Measurements from ENCODE around the gene RBM23. TPM values are rescaled to one million over a fixed set of nuclear protein-coding genes. Genes with fewer than 3 reads are reported as not detected.

RBM23 gene
- total RNA-seq, 1 experiment from 2014 or later = 79.1 TPM

DNA sequence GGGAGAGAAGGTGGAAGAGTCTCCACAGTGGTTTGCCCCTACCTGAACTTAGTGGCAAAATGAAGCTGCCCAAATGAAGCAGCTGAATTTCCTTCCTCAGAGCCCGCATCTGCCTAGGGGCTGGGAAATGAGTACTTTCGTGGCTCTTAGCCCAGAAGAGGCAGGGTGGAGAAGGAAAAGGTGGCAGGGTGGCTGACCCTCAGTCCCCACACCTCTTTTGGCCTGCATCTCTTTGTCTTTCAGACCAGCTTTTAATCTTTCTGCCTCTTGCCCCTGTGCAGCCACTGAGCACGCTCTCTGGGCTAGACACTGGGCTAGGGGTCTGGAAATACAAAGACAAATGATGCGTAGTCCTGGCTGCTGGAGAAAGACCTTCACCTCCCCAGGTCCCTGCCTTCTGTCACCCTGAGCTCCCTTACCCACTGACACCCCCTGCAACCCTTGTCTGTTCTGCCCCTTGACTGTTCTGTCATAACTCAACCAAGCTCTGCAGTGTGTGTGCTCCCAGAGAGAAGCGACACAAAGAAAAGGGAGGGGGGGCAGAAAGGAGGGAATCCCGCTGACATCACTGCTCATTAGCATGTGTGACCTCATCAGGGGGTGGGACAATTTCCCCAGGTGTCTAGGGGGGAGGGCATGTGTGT, 36.3 kb downstream of the RBM23 start:
- no peaks in the 10 kb centered on the region for H3K9me2 ChIP-seq (replicated peaks; ENCODE audit: insufficient read depth, low read length)
- H4K20me1 ChIP-seq (ENCODE audit: insufficient read depth, low read depth, low read length) = peaks cover 15% of the 10 kb centered on the region; the same call in 1 of the 2 replicates
- DNase-seq = peak; percentile 79
- no peak overlapping the region for H3K4me2 ChIP-seq (ENCODE audit: low read depth, low read length, poor library complexity, severe bottlenecking)
- H3K9ac ChIP-seq (ENCODE audit: low read length) = peak overlapping the region; percentile 10; the same call in 1 of the 2 replicates
- no peak overlapping the region for H3K4me3 ChIP-seq (ENCODE audit: low read length)
- H3K27ac ChIP-seq (ENCODE audit: low read length) = no peak overlapping the region
- H3K36me3 ChIP-seq (ENCODE audit: insufficient read depth, low read length) = peaks cover 5% of the 10 kb centered on the region; the same call in 1 of the 2 replicates
- peaks cover 51% of the 10 kb centered on the region for H3K4me1 ChIP-seq (ENCODE audit: low read length)
- H3K9me3 ChIP-seq (ENCODE audit: low read length) = no peaks in the 10 kb centered on the region
- H3K27me3 ChIP-seq (ENCODE audit: low read length) = peaks cover 4% of the 10 kb centered on the region; the same call in 1 of the 2 replicates
- H2AFZ ChIP-seq (ENCODE audit: low read length) = no peak overlapping the region
- no peaks in the 10 kb centered on the region for H3K79me2 ChIP-seq (ENCODE audit: low read length)

DNA sequence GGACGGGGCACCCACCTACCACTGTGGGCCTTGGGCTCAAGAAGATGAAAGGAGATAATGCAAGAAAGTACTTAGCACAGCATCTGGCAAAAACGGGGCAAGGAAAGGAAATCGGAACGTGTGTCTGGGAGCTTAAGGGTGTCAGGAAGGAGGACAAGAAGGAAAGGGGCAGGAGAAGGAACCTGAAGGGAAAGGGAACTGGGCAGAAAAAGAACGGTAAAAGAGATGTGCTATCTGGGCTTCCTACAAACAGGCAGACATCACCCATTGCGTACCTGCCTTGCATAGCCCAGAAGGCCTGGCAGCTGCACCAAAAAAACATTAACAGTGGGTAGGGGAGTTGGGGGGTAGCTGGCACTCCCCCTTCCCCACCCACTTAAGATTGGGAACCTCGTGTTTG, 36.9 kb downstream of the RBM23 start:
- H3K27me3 ChIP-seq (ENCODE audit: low read length) = peaks cover 4% of the 10 kb centered on the region; the same call in 1 of the 2 replicates
- peaks cover 5% of the 10 kb centered on the region; the same call in 1 of the 2 replicates for H3K36me3 ChIP-seq (ENCODE audit: insufficient read depth, low read length)
- peaks cover 45% of the 10 kb centered on the region for H3K4me1 ChIP-seq (ENCODE audit: low read length)
- DNase-seq = no peak
- no peak overlapping the region for H2AFZ ChIP-seq (ENCODE audit: low read length)
- no peak overlapping the region for H3K9ac ChIP-seq (ENCODE audit: low read length)
- peaks cover 15% of the 10 kb centered on the region; the same call in 1 of the 2 replicates for H4K20me1 ChIP-seq (ENCODE audit: insufficient read depth, low read depth, low read length)
- H3K4me2 ChIP-seq (ENCODE audit: low read depth, low read length, poor library complexity, severe bottlenecking) = no peak overlapping the region
- no peak overlapping the region for H3K4me3 ChIP-seq (ENCODE audit: low read length)
- H3K9me2 ChIP-seq (replicated peaks; ENCODE audit: insufficient read depth, low read length) = no peaks in the 10 kb centered on the region
- no peak overlapping the region for H3K27ac ChIP-seq (ENCODE audit: low read length)
- H3K79me2 ChIP-seq (ENCODE audit: low read length) = no peaks in the 10 kb centered on the region
- no peaks in the 10 kb centered on the region for H3K9me3 ChIP-seq (ENCODE audit: low read length)

DNA sequence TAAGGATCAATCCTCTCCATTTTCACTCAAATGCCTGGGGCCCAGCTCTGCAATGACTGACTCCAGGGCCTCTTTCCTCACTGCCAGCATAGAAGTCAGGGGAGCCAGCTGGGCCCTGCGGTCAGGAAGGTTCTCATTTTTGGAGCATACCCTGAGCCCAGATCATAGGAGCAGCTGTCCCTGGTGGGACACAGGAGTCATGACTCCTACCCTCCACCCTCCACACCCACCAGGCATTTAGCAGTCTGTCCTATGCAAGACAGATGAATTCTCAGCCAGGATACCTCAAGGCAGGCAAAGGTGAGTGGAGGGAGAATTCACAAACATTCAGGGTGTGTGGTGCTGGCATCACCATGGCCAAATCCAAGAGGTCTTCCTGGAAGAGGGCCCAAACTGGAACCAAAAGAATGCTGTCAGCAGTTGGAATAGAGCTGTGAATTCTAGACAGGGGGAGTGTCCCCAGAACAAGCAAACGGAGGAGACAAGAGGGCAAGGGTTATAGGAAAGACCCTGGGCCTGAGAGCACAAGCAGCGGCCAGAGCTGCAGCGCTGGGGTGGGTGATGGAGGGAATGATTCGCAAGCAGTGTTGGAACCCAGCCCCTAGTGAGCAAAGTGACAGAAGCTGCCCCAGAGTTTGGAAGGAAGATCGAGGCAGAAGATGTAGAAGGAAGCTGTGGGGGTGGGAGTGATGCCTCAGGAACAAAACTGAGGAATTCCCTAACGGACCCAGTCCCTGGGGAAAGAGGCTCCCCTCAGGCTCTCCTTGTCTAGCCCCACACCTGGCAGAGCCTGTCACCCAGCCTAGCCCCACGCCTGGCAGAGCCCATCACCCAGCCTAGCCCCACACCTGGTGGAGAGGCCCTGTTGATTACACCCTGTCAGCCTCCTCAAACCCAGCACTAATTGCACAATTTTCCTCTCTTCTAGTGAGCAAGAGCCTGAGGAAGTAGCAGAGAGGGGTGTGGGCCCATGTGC, 40.4 kb downstream of the RBM23 start:
- H3K9me2 ChIP-seq (replicated peaks; ENCODE audit: insufficient read depth, low read length) = no peaks in the 10 kb centered on the region
- no peak overlapping the region for H3K9ac ChIP-seq (ENCODE audit: low read length)
- H3K79me2 ChIP-seq (ENCODE audit: low read length) = no peaks in the 10 kb centered on the region
- no peak for DNase-seq
- H3K9me3 ChIP-seq (ENCODE audit: low read length) = no peaks in the 10 kb centered on the region
- H4K20me1 ChIP-seq (ENCODE audit: insufficient read depth, low read depth, low read length) = peaks cover 10% of the 10 kb centered on the region; the same call in 1 of the 2 replicates
- peaks cover 10% of the 10 kb centered on the region; the same call in 1 of the 2 replicates for H3K36me3 ChIP-seq (ENCODE audit: insufficient read depth, low read length)
- no peak overlapping the region for H2AFZ ChIP-seq (ENCODE audit: low read length)
- H3K4me1 ChIP-seq (ENCODE audit: low read length) = peaks cover 11% of the 10 kb centered on the region
- no peak overlapping the region for H3K27ac ChIP-seq (ENCODE audit: low read length)
- no peak overlapping the region for H3K4me2 ChIP-seq (ENCODE audit: low read depth, low read length, poor library complexity, severe bottlenecking)
- H3K27me3 ChIP-seq (ENCODE audit: low read length) = no peaks in the 10 kb centered on the region
- H3K4me3 ChIP-seq (ENCODE audit: low read length) = no peak overlapping the region

GRCh38 chr14:22877000-22877501, 41.9 kb downstream of the RBM23 start:
- H3K36me3 ChIP-seq (ENCODE audit: insufficient read depth, low read length) = peaks cover 10% of the 10 kb centered on the region; the same call in 1 of the 2 replicates
- no peak for DNase-seq

DNA sequence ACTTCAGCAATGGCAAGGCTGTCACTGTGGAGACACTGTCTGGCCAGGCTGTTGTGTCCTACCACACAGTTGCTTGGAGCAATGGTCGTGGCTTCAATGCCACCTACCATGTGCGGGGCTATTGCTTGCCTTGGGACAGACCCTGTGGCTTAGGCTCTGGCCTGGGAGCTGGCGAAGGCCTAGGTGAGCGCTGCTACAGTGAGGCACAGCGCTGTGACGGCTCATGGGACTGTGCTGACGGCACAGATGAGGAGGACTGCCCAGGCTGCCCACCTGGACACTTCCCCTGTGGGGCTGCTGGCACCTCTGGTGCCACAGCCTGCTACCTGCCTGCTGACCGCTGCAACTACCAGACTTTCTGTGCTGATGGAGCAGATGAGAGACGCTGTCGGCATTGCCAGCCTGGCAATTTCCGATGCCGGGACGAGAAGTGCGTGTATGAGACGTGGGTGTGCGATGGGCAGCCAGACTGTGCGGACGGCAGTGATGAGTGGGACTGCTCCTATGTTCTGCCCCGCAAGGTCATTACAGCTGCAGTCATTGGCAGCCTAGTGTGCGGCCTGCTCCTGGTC, 43.1 kb downstream of the RBM23 start:
- Histone ChIP-seq H3K79me2 (ENCODE audit: low read length) (peaks cover 8% of the 10 kb centered on the region), H4K20me1 (ENCODE audit: insufficient read depth, low read depth, low read length) (peaks cover 5% of the 10 kb centered on the region), H3K9me2 (replicated peaks; ENCODE audit: insufficient read depth, low read length) (no peaks in the 10 kb centered on the region), H3K9ac (ENCODE audit: low read length) (no peak overlapping the region), H2AFZ (ENCODE audit: low read length) (no peak overlapping the region), H3K36me3 (ENCODE audit: insufficient read depth, low read length) (peaks cover 10% of the 10 kb centered on the region; the same call in 1 of the 2 replicates), H3K27me3 (ENCODE audit: low read length) (no peaks in the 10 kb centered on the region), H3K27ac (ENCODE audit: low read length) (no peak overlapping the region), H3K4me3 (ENCODE audit: low read length) (no peak overlapping the region), H3K4me1 (ENCODE audit: low read length) (peaks cover 14% of the 10 kb centered on the region), H3K4me2 (ENCODE audit: low read depth, low read length, poor library complexity, severe bottlenecking) (no peak overlapping the region), H3K9me3 (ENCODE audit: low read length) (no peaks in the 10 kb centered on the region)
- no peak for DNase-seq

More at GRCh38 chr14:22877000-22877501, 41.9 kb downstream of the RBM23 start:
- Histone ChIP-seq H3K4me3 (ENCODE audit: low read length) (no peak overlapping the region), H3K79me2 (ENCODE audit: low read length) (peaks cover 8% of the 10 kb centered on the region), H3K27ac (ENCODE audit: low read length) (no peak overlapping the region), H3K9me3 (ENCODE audit: low read length) (no peaks in the 10 kb centered on the region), H3K27me3 (ENCODE audit: low read length) (no peaks in the 10 kb centered on the region), H3K4me2 (ENCODE audit: low read depth, low read length, poor library complexity, severe bottlenecking) (no peak overlapping the region), H3K9me2 (replicated peaks; ENCODE audit: insufficient read depth, low read length) (no peaks in the 10 kb centered on the region), H4K20me1 (ENCODE audit: insufficient read depth, low read depth, low read length) (peaks cover 5% of the 10 kb centered on the region), H2AFZ (ENCODE audit: low read length) (no peak overlapping the region), H3K9ac (ENCODE audit: low read length) (no peak overlapping the region), H3K4me1 (ENCODE audit: low read length) (peaks cover 8% of the 10 kb centered on the region)

DNA sequence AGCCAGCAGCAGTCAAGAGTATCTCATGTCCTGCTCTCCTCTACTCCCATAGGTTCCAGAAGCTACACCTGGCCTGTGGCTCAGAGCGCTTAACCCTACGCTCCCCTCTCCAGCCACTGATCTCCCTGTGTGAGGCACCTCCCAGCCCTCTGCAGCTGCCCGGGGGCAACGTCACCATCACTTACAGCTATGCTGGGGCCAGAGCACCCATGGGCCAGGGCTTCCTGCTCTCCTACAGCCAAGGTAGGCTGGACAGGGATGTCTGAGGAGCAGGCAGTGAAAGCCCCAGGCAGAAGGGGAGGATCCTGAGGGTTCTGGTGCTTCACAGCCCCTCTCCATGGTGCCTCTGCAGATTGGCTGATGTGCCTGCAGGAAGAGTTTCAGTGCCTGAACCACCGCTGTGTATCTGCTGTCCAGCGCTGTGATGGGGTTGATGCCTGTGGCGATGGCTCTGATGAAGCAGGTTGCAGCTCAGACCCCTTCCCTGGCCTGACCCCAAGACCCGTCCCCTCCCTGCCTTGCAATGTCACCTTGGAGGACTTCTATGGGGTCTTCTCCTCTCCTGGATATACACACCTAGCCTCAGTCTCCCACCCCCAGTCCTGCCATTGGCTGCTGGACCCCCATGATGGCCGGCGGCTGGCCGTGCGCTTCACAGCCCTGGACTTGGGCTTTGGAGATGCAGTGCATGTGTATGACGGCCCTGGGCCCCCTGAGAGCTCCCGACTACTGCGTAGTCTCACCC, 43.8 kb downstream of the RBM23 start:
- H3K36me3 ChIP-seq (ENCODE audit: insufficient read depth, low read length) = peaks cover 10% of the 10 kb centered on the region; the same call in 1 of the 2 replicates
- peaks cover 5% of the 10 kb centered on the region for H4K20me1 ChIP-seq (ENCODE audit: insufficient read depth, low read depth, low read length)
- H3K9me3 ChIP-seq (ENCODE audit: low read length) = no peaks in the 10 kb centered on the region
- no peaks in the 10 kb centered on the region for H3K27me3 ChIP-seq (ENCODE audit: low read length)
- DNase-seq = no peak
- H3K4me3 ChIP-seq (ENCODE audit: low read length) = no peak overlapping the region
- peaks cover 8% of the 10 kb centered on the region for H3K79me2 ChIP-seq (ENCODE audit: low read length)
- no peak overlapping the region for H3K27ac ChIP-seq (ENCODE audit: low read length)
- H3K9ac ChIP-seq (ENCODE audit: low read length) = no peak overlapping the region
- no peak overlapping the region for H3K4me2 ChIP-seq (ENCODE audit: low read depth, low read length, poor library complexity, severe bottlenecking)
- no peak overlapping the region for H2AFZ ChIP-seq (ENCODE audit: low read length)
- no peaks in the 10 kb centered on the region for H3K9me2 ChIP-seq (replicated peaks; ENCODE audit: insufficient read depth, low read length)
- peaks cover 21% of the 10 kb centered on the region for H3K4me1 ChIP-seq (ENCODE audit: low read length)

DNA sequence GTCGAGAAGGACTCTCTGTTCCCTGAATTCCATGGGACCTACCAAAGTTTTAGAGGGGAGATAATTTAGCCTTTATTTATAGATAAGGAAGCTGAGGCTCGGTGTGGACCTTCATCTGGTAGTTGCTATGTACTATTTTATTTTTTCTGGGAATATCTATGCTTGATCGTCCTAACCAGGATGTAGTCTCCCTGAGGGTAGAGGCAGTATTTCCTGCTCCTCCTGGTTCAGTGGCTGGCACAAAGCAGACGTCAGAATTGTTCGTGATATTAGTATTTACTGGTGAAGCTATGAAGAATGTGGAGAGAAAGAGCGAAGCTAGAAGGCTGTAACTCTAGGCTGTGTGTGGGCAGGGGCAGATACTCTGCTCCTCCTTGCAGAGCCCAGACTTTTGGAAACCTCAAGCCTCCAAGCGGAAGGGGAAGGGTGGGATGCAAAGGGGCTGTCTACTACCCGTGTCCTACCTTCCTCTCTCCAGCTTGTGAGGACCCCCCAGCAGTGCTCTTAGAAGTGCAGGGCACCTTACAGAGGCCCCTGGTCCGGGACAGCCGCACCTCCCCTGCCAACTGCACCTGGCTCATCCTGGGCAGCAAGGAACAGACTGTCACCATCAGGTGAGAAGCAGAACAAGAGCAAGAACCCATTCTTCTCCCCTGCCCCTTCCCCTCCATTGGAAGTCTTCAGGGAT, 46.0 kb downstream of the RBM23 start:
- H4K20me1 ChIP-seq (ENCODE audit: insufficient read depth, low read depth, low read length) = peaks cover 5% of the 10 kb centered on the region; the same call in 1 of the 2 replicates
- peak overlapping the region; percentile 91 for H3K27ac ChIP-seq (ENCODE audit: low read length)
- H3K4me2 ChIP-seq (ENCODE audit: low read depth, low read length, poor library complexity, severe bottlenecking) = peak overlapping the region; percentile 91
- peaks cover 24% of the 10 kb centered on the region for H3K4me1 ChIP-seq (ENCODE audit: low read length)
- H3K27me3 ChIP-seq (ENCODE audit: low read length) = no peaks in the 10 kb centered on the region
- peak overlapping the region; percentile 86 for H3K9ac ChIP-seq (ENCODE audit: low read length)
- H3K9me3 ChIP-seq (ENCODE audit: low read length) = no peaks in the 10 kb centered on the region
- peak overlapping the region; percentile 59; the same call in 1 of the 2 replicates for H2AFZ ChIP-seq (ENCODE audit: low read length)
- H3K36me3 ChIP-seq (ENCODE audit: insufficient read depth, low read length) = peaks cover 5% of the 10 kb centered on the region; the same call in 1 of the 2 replicates
- H3K79me2 ChIP-seq (ENCODE audit: low read length) = peaks cover 8% of the 10 kb centered on the region
- no peaks in the 10 kb centered on the region for H3K9me2 ChIP-seq (replicated peaks; ENCODE audit: insufficient read depth, low read length)
- DNase-seq = no peak
- peak overlapping the region; percentile 85 for H3K4me3 ChIP-seq (ENCODE audit: low read length)
